HG03045 (cell line): Measurements from ENCODE around the gene MICALL2.
A peak's percentile ranks its signal among the peaks of the same experiment; 100 is the strongest.

Experiments
- ATAC-seq: cut with Tn5 transposase; IDR thresholded peaks from one replicate; pipeline ENCODE4 v1.9.1; 2021; ENCODE audit warnings: mild to moderate bottlenecking, moderate library complexity; ENCODE audit not compliant: unreplicated experiment

Gene MICALL2

GRCh38 chr7:1419310-1419634, 40.0 kb downstream of the MICALL2 start:
- ATAC-seq = no peak

- ATAC-seq = no peak
Observed at GRCh38 chr7:1418505-1419309, 40.6 kb downstream of the MICALL2 start.

- ATAC-seq = no peak
Observed at GRCh38 chr7:1415389-1415990, 43.8 kb downstream of the MICALL2 start.

GRCh38 chr7:1413936-1414639, 45.2 kb downstream of the MICALL2 start:
- ATAC-seq = no peak

- ATAC-seq = peak; percentile 46
Observed at GRCh38 chr7:1412322-1413261, 46.7 kb downstream of the MICALL2 start.

GRCh38 chr7:1411414-1411813, 47.9 kb downstream of the MICALL2 start:
- ATAC-seq = no peak

- no peak for ATAC-seq
Observed at GRCh38 chr7:1410992-1411391, 48.3 kb downstream of the MICALL2 start.

- no peak for ATAC-seq
Observed at GRCh38 chr7:1409555-1409954, 49.7 kb downstream of the MICALL2 start.

GRCh38 chr7:1408466-1408865, 50.8 kb downstream of the MICALL2 start:
- ATAC-seq = no peak

- no peak for ATAC-seq
Observed at GRCh38 chr7:1407892-1408291, 51.4 kb downstream of the MICALL2 start.

GRCh38 chr7:1404898-1405548, 54.2 kb downstream of the MICALL2 start:
- no peak for ATAC-seq

GRCh38 chr7:1404460-1404809, 54.8 kb downstream of the MICALL2 start:
- ATAC-seq = no peak

- no peak for ATAC-seq
Observed at GRCh38 chr7:1403638-1404459, 55.4 kb downstream of the MICALL2 start.

- ATAC-seq = no peak
Observed at GRCh38 chr7:1402791-1403637, 56.3 kb downstream of the MICALL2 start.

GRCh38 chr7:1402110-1402790, 57.0 kb downstream of the MICALL2 start:
- ATAC-seq = no peak

- no peak for ATAC-seq
Observed at GRCh38 chr7:1401011-1401410, 58.3 kb downstream of the MICALL2 start.

- ATAC-seq = no peak
Observed at GRCh38 chr7:1400371-1400770, 58.9 kb downstream of the MICALL2 start.
